SK-N-SH (cell line): Measurements from ENCODE around the gene IL1RAP. TPM values are rescaled to one million over a fixed set of nuclear protein-coding genes. Genes with fewer than 3 reads are reported as not detected.
"Not testable (repeated sequence)": the region's sequence is repeated elsewhere in the genome, so short reads cannot be mapped to it uniquely, and the experiment has no call there.

Experiments
- CTCF ChIA-PET: fragments of 300-600, 350-600 bp; formaldehyde crosslinking; extraction: SDS; loops from one replicate; lab custom pipeline; 2021; lab: Yijun Ruan, JAX
- POLR2A ChIA-PET: fragments of 350-600 bp; sonication (Branson Sonifier 250); formaldehyde crosslinking; extraction: SDS; loops from one replicate; lab custom pipeline; 2020; ENCODE audit warnings: antibody characterized with exemption, inconsistent platforms; lab: Yijun Ruan, JAX
- DNase-seq: peaks from one replicate; pipeline ENCODE4 v3.0.0; 2012
- H2AFZ ChIP-seq: fragments of 200-600 bp; sonication (generic); 2 replicates; pipeline ENCODE4 v1.8.1; 2016; ENCODE audit warnings: antibody characterized with exemption, mild to moderate bottlenecking, low read depth
- H3F3A ChIP-seq: fragments of 200-600 bp; sonication (generic); replicated peaks from 2 replicates; pipeline ENCODE3; 2016; ENCODE audit warnings: antibody characterized with exemption, mild to moderate bottlenecking; ENCODE audit not compliant: insufficient read depth
- H3K27ac ChIP-seq, 2 experiments: fragments of 200-500 bp in 1 of 2; fragments of 200-600 bp in 1 of 2; sonication (Bioruptor generic) in 1 of 2; sonication (generic), shearing (Covaris generic) in 1 of 2; 2 replicates each; pipeline versions ENCODE4 v1.5.1 to v1.6.1; 2014 to 2016; ENCODE audit warnings: low read depth in 2 of 2, inconsistent platforms in 1 of 2, low read length in 1 of 2, mild to moderate bottlenecking in 1 of 2, mixed read lengths in 1 of 2
- H3K27me3 ChIP-seq: fragments of 200-600 bp; sonication (generic), shearing (Covaris generic); 2 replicates; pipeline ENCODE4 v1.6.1; 2016; ENCODE audit warnings: mixed run types; ENCODE audit not compliant: insufficient read depth
- H3K36me3 ChIP-seq, 2 experiments: fragments of 200-500 bp in 1 of 2; fragments of 200-600 bp in 1 of 2; sonication (Bioruptor generic) in 1 of 2; sonication (generic) in 1 of 2; replicated peaks in 1 of 2; 2 replicates each; pipeline versions ENCODE3 to v1.5.1; 2014 to 2016; ENCODE audit warnings: low read length in 1 of 2, mild to moderate bottlenecking in 1 of 2; ENCODE audit not compliant: insufficient read depth in 2 of 2, control insufficient read depth in 1 of 2
- H3K4me1 ChIP-seq, 2 experiments: fragments of 200-500 bp in 1 of 2; fragments of 200-600 bp in 1 of 2; sonication (Bioruptor generic) in 1 of 2; sonication (generic), shearing (Covaris generic) in 1 of 2; 2 replicates each; pipeline versions ENCODE4 v1.5.1 to v1.6.1; 2014 to 2016; ENCODE audit warnings: low read depth in 1 of 2, low read length in 1 of 2, mixed run types in 1 of 2; ENCODE audit not compliant: insufficient read depth in 2 of 2, control insufficient read depth in 1 of 2
- H3K4me2 ChIP-seq: fragments of 200-600 bp; sonication (generic), shearing (Covaris generic); 2 replicates; pipeline ENCODE4 v1.6.1; 2017; ENCODE audit warnings: mixed run types
- H3K4me3 ChIP-seq, 2 experiments: fragments of 200-500 bp in 1 of 2; fragments of 200-600 bp in 1 of 2; sonication (Bioruptor generic) in 1 of 2; sonication (generic), shearing (Covaris generic) in 1 of 2; 2 replicates each; pipeline versions ENCODE4 v1.5.1 to v1.8.1; 2014 to 2016; ENCODE audit warnings: low read depth in 2 of 2, inconsistent platforms in 1 of 2, low read length in 1 of 2, mild to moderate bottlenecking in 1 of 2, mixed read lengths in 1 of 2, moderate library complexity in 1 of 2
- H3K79me2 ChIP-seq: fragments of 200-600 bp; sonication (generic); 2 replicates; pipeline ENCODE4 v1.8.1; 2017; ENCODE audit warnings: mild to moderate bottlenecking; ENCODE audit not compliant: insufficient read depth
- H3K9ac ChIP-seq: fragments of 200-600 bp; sonication (generic); 2 replicates; pipeline ENCODE4 v1.6.1; 2017; ENCODE audit warnings: mixed run types
- H3K9me2 ChIP-seq: fragments of 200-600 bp; sonication (generic); 2 replicates; pipeline ENCODE4 v1.6.1; 2017; ENCODE audit warnings: mixed run types
- H3K9me3 ChIP-seq: fragments of 200-600 bp; sonication (generic); 2 replicates; pipeline ENCODE4 v1.6.1; 2017; ENCODE audit warnings: mixed run types, mild to moderate bottlenecking, moderate library complexity
- H4K20me1 ChIP-seq: fragments of 200-600 bp; sonication (generic); 2 replicates; pipeline ENCODE4 v1.6.1; 2017; ENCODE audit warnings: mild to moderate bottlenecking, mixed run types; ENCODE audit not compliant: insufficient read depth
- EP300 ChIP-seq, 2 experiments: IDR thresholded peaks; 2 replicates each; pipeline versions ENCODE4 v1.4.0 to v1.6.1; 2012; ENCODE audit warnings: borderline replicate concordance in 1 of 2, low read depth in 1 of 2, low read length in 1 of 2
- EZH2phosphoT487 ChIP-seq: fragments of 200-600 bp; sonication (generic); IDR thresholded peaks from 2 replicates; pipeline ENCODE4 v1.6.1; 2017; ENCODE audit warnings: low read depth, mixed run types, mild to moderate bottlenecking, antibody characterized with exemption, moderate library complexity, borderline replicate concordance
- FOSL2 ChIP-seq: IDR thresholded peaks from 2 replicates; pipeline ENCODE4 v1.4.0; 2012; ENCODE audit warnings: low read depth, mild to moderate bottlenecking, moderate library complexity, borderline replicate concordance
- GATA2 ChIP-seq: sonication (generic); formaldehyde crosslinking; IDR thresholded peaks from 2 replicates; pipeline ENCODE4 v1.5.0; 2020; ENCODE audit warnings: mild to moderate bottlenecking, missing genetic modification reagents
- NFIC ChIP-seq: IDR thresholded peaks from 2 replicates; pipeline ENCODE4 v1.4.0; 2012; ENCODE audit warnings: borderline replicate concordance
- SIN3A ChIP-seq: IDR thresholded peaks from 2 replicates; pipeline ENCODE4 v1.6.1; 2012; ENCODE audit warnings: low read depth, mild to moderate bottlenecking, low read length, moderate library complexity, borderline replicate concordance
- TCF12 ChIP-seq: IDR thresholded peaks from 2 replicates; pipeline ENCODE4 v1.4.0; 2012
- TEAD4 ChIP-seq: IDR thresholded peaks from 2 replicates; pipeline ENCODE4 v1.4.0; 2012; ENCODE audit warnings: mild to moderate bottlenecking, borderline replicate concordance; ENCODE audit not compliant: insufficient read depth
- WGBS: methylation state at CpG from one replicate; pipeline ENCODE4 v1.1.6; 2017; ENCODE audit warnings: low lambda C conversion rate; 5-methylcytosine and 5-hydroxymethylcytosine counted together
- polyA plus RNA-seq, 3 experiments: library from polyadenylated mRNA; depleted of rRNA; stranded (reverse); fragments of >200 nt; gene quantifications; 2 replicates each; pipeline ENCODE4 v1.2.3, GENCODE V29; 2012
- TF ChIP-seq, protein P1 (sequence below): fragments of 150-350 bp; IDR thresholded peaks from 2 replicates; pipeline ENCODE4 v1.6.1; 2017; ENCODE audit warnings: antibody characterized with exemption, low read length, low read depth, borderline replicate concordance
- TF ChIP-seq, protein P2 (sequence below): IDR thresholded peaks from 2 replicates; pipeline ENCODE4 v1.6.1; 2012; ENCODE audit warnings: mild to moderate bottlenecking, low read depth, low read length, moderate library complexity

The IL1RAP gene
- polyA plus RNA-seq, 1 of the 3 experiments (the other 2 are of a cell fraction): 7.6 TPM

DNA sequence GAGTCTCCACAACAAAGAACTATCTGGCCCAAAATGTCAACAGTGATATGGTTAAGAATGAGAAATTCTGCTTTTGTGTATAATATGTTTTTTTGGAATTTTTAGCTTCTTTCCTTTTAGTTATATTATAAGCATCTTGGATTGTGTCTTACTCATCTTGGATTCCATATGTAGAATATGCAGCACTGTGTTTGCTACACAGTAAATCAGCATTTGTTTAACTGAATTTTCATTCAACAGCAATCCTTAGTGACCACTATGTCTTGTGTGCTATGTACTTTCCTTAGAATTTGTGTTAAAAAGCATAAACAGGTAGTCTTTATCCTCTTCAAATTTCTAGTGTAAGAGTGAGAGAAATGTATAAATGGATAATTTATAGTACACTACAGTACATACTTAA lies 46.0 kb upstream of the IL1RAP start:
- H3K27me3 ChIP-seq: no peaks in the 10 kb centered on the region
- no peak for TF ChIP-seq EP300 (IDR thresholded peaks at IDR 0.05; ENCODE audit: borderline replicate concordance in 1 of 2, low read depth in 1 of 2, low read length in 1 of 2)
- TF ChIP-seq, all 33 proteins: peak for 0
- H3K4me3 ChIP-seq: no peak overlapping the region
- H3F3A ChIP-seq: no peaks in the 10 kb centered on the region
- CTCF ChIA-PET: no interaction called here
- no peak overlapping the region for H3K9ac ChIP-seq
- H3K27ac ChIP-seq: no peak overlapping the region
- no peaks in the 10 kb centered on the region for H3K4me1 ChIP-seq
- H3K9me3 ChIP-seq: no peaks in the 10 kb centered on the region
- H3K4me2 ChIP-seq: no peak overlapping the region
- POLR2A ChIA-PET: no interaction called here
- H3K36me3 ChIP-seq: no peaks in the 10 kb centered on the region
- DNase-seq: no peak
- no peaks in the 10 kb centered on the region for H3K79me2 ChIP-seq
- no peaks in the 10 kb centered on the region for H3K9me2 ChIP-seq
- no peak overlapping the region for H2AFZ ChIP-seq
- H4K20me1 ChIP-seq: no peaks in the 10 kb centered on the region

DNA sequence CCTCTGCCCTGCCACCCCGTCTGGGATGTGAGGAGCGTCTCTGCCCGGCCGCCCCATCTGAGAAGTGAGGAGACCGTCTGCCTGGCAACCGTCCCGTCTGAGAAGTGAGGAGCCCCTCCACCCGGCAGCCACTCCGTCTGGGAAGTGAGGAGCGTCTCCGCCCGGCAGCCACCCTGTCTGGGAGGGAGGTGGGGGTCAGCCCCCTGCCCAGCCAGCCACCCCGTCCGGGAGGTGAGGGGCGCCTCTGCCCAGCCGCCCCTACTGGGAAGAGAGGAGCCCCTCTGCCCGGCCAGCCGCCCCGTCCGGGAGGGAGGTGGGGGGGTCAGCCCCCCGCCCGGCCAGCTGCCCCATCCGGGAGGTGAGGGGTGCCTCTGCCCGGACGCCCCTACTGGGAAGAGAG lies 40.6 kb upstream of the IL1RAP start:
- WGBS: 33% methylated on average over 3 of the region's 25 CpGs

DNA sequence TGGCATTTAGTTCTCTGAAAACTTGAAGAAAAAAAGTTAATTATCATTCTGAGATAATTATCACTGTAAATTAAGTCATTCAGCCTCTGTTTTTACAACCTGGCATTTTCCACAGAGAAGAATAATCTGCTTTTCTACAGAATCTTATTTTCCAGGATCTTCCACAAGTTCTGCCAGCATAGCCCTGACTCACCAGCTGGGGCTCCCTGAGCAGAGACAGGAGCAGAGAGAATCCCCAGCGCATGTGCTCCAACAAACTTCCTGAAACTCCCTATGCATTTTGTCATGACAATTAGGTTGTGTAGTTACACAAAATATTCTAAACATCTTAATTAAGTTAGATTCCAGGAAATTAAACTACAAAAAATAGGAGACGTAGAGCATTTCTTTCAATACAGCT lies 32.1 kb upstream of the IL1RAP start:
- ChIA-PET CTCF (no interaction called here), POLR2A (no interaction called here)
- Histone ChIP-seq H3K4me1 (no peaks in the 10 kb centered on the region; a peak in 1 of 4 replicates), H3K36me3 (no peaks in the 10 kb centered on the region), H3K27ac (no peak overlapping the region), H3K27me3 (no peaks in the 10 kb centered on the region; the same call in 1 of the 2 replicates), H2AFZ (no peak overlapping the region), H3K79me2 (no peaks in the 10 kb centered on the region), H3K9me3 (no peaks in the 10 kb centered on the region), H3K9me2 (no peaks in the 10 kb centered on the region), H3K4me3 (no peak overlapping the region), H3K4me2 (no peak overlapping the region), H3K9ac (no peak overlapping the region), H4K20me1 (no peaks in the 10 kb centered on the region), H3F3A (no peaks in the 10 kb centered on the region)
- TF ChIP-seq, protein P1, sequence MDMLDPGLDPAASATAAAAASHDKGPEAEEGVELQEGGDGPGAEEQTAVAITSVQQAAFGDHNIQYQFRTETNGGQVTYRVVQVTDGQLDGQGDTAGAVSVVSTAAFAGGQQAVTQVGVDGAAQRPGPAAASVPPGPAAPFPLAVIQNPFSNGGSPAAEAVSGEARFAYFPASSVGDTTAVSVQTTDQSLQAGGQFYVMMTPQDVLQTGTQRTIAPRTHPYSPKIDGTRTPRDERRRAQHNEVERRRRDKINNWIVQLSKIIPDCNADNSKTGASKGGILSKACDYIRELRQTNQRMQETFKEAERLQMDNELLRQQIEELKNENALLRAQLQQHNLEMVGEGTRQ: no peak
- TF ChIP-seq EP300 (IDR thresholded peaks at IDR 0.05; ENCODE audit: borderline replicate concordance in 1 of 2, low read depth in 1 of 2, low read length in 1 of 2): no peak
- no peak for TF ChIP-seq TEAD4
- TF ChIP-seq, protein P2, sequence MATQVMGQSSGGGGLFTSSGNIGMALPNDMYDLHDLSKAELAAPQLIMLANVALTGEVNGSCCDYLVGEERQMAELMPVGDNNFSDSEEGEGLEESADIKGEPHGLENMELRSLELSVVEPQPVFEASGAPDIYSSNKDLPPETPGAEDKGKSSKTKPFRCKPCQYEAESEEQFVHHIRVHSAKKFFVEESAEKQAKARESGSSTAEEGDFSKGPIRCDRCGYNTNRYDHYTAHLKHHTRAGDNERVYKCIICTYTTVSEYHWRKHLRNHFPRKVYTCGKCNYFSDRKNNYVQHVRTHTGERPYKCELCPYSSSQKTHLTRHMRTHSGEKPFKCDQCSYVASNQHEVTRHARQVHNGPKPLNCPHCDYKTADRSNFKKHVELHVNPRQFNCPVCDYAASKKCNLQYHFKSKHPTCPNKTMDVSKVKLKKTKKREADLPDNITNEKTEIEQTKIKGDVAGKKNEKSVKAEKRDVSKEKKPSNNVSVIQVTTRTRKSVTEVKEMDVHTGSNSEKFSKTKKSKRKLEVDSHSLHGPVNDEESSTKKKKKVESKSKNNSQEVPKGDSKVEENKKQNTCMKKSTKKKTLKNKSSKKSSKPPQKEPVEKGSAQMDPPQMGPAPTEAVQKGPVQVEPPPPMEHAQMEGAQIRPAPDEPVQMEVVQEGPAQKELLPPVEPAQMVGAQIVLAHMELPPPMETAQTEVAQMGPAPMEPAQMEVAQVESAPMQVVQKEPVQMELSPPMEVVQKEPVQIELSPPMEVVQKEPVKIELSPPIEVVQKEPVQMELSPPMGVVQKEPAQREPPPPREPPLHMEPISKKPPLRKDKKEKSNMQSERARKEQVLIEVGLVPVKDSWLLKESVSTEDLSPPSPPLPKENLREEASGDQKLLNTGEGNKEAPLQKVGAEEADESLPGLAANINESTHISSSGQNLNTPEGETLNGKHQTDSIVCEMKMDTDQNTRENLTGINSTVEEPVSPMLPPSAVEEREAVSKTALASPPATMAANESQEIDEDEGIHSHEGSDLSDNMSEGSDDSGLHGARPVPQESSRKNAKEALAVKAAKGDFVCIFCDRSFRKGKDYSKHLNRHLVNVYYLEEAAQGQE: no peak
- no peak for TF ChIP-seq FOSL2
- TF ChIP-seq GATA2 (CRISPR knock-in tag): no peak
- TF ChIP-seq TCF12: no peak
- TF ChIP-seq EZH2phosphoT487: no peak
- no peak for TF ChIP-seq SIN3A
- no peak for TF ChIP-seq NFIC
- 37% methylated on average over 2 of the region's 2 CpGs for WGBS
- DNase-seq: no peak

More for the DNA sequence above, 40.6 kb upstream of the IL1RAP start:
- DNase-seq, H3K36me3 ChIP-seq, H3K27me3 ChIP-seq, CTCF ChIA-PET, H3K4me1 ChIP-seq, H3K9me2 ChIP-seq, H3K9ac ChIP-seq, H2AFZ ChIP-seq, H3K79me2 ChIP-seq, H4K20me1 ChIP-seq, H3K4me2 ChIP-seq, H3K4me3 ChIP-seq, H3K27ac ChIP-seq, H3F3A ChIP-seq, POLR2A ChIA-PET, H3K9me3 ChIP-seq: not testable (repeated sequence)
